Natural killer cell (primary cell): ENCODE data around the gene FAM241B. TPM values are rescaled to one million over a fixed set of nuclear protein-coding genes. Genes with fewer than 3 reads are reported as not detected.
A peak's percentile ranks its signal among the peaks of the same experiment; 100 is the strongest.

Experiments
- ATAC-seq, 3 donors: fragments of 150-1000 bp in 2 of 3; fragments of 200-7000 bp in 1 of 3; cut with Tn5 transposase; 1 replicate in 1 of 3; 2 replicates in 2 of 3; pipeline ENCODE4 v1.10.0; 2021; ENCODE audit warnings: mild to moderate bottlenecking in 2 of 3, moderate library complexity in 2 of 3
- DNase-seq, 2 donors: peaks; one replicate each; pipeline versions ENCODE4 v3.0.0 to v3.0.0-alpha.2; 2013 to 2021; ENCODE audit warnings: mixed read lengths in 1 of 2
- H3K27ac ChIP-seq: one replicate; pipeline ENCODE4 v1.5.1; 2013; ENCODE audit warnings: mild to moderate bottlenecking, low read length
- H3K27me3 ChIP-seq: one replicate; pipeline ENCODE4 v1.6.1; 2013; ENCODE audit warnings: low read length; ENCODE audit not compliant: control insufficient read depth, insufficient read depth
- H3K36me3 ChIP-seq: one replicate; pipeline ENCODE4 v1.6.1; 2013; ENCODE audit warnings: low read length; ENCODE audit not compliant: control insufficient read depth, insufficient read depth
- H3K4me1 ChIP-seq: one replicate; pipeline ENCODE4 v1.6.1; 2013; ENCODE audit warnings: low read length; ENCODE audit not compliant: control insufficient read depth, insufficient read depth
- H3K4me3 ChIP-seq: one replicate; pipeline ENCODE4 v1.5.1; 2013; ENCODE audit warnings: low read length
- H3K9me3 ChIP-seq: one replicate; pipeline ENCODE4 v1.6.1; 2013; ENCODE audit warnings: low read length; ENCODE audit not compliant: control insufficient read depth, insufficient read depth
- H3K27ac Mint-ChIP-seq, 2 donors: one replicate each; pipeline ENCODE4 v1.8.0; 2022; ENCODE audit warnings: mild to moderate bottlenecking in 2 of 2, mixed read lengths in 2 of 2, moderate library complexity in 1 of 2
- H3K27me3 Mint-ChIP-seq, 2 donors: one replicate each; pipeline ENCODE4 v1.8.0; 2022; ENCODE audit warnings: low read depth in 2 of 2, mixed read lengths in 2 of 2
- H3K36me3 Mint-ChIP-seq: one replicate; pipeline ENCODE4 v1.8.0; 2022; ENCODE audit warnings: mixed read lengths
- H3K4me1 Mint-ChIP-seq, 2 donors: one replicate each; pipeline ENCODE4 v1.8.0; 2022; ENCODE audit warnings: mixed read lengths in 2 of 2
- H3K4me3 Mint-ChIP-seq: one replicate; pipeline ENCODE4 v1.8.0; 2022; ENCODE audit warnings: mild to moderate bottlenecking, moderate library complexity, mixed read lengths
- H3K9me3 Mint-ChIP-seq, 2 donors: one replicate each; pipeline ENCODE4 v1.8.0; 2022; ENCODE audit warnings: mixed read lengths in 2 of 2
- WGBS: methylation state at CpG from one replicate; pipeline ENCODE4 v1.1.7; 2013; ENCODE audit warnings: missing lambda C conversion rate; ENCODE audit not compliant: insufficient coverage; 5-methylcytosine and 5-hydroxymethylcytosine counted together
- intact Hi-C: fragments of 100-400 bp; cut with micrococcal nuclease; formaldehyde crosslinking; loops from one replicate; pipeline ENCODE4 v1.14.2; 2022
- total RNA-seq, 4 donors: library from RNA; stranded (reverse); fragments of 120-200 nt in 1 of 4; gene quantifications; one replicate each; pipeline versions ENCODE4 v1.2.3 to v1.2.4, GENCODE V29; 2013 to 2022
- TF ChIP-seq, protein P1 (sequence below): fragments of 200-600 bp; IDR thresholded peaks from one replicate; pipeline ENCODE4 v1.8.0; 2022; ENCODE audit warnings: antibody characterized with exemption

FAM241B gene
- total RNA-seq, 3 donors from 2014 or later (not counting 1 experiment from before 2014, with no cell fraction given): 1.1 to 1.3 TPM; not detected in 1

DNA sequence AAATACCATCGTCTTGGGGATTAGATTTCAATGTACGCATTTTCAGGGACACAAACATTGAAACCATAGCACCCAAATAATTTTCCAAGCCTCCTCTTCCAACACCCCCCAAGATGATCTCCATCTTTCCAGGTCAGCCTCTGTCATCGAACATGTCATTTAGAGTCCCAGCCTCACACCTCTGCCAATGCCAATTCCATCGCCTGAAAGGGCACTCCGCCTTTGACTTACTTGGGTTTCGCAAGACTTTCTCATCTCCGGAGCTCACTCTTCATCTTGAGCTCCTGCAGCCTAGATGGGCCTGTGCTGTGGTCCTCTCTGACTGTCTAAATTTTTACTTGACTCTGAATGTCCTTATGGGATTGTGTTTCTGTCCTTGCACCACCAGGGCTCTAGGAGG, 10.4 kb upstream of the FAM241B start:
- no peak for ATAC-seq
- intact Hi-C loops: no loop called here
- Histone ChIP-seq H3K27me3 (no peaks in the 10 kb centered on the region), H3K36me3 (no peaks in the 10 kb centered on the region), H3K9me3 (no peaks in the 10 kb centered on the region), H3K27ac (no peak overlapping the region), H3K4me3 (no peak overlapping the region), H3K4me1 (no peaks in the 10 kb centered on the region)
- Mint-ChIP-seq H3K4me1 (peaks cover 4 to 11% of the 10 kb centered on the region in 2 donors), H3K36me3 (peaks cover 9% of the 10 kb centered on the region), H3K27me3 (peaks cover 9 to 29% of the 10 kb centered on the region in 2 donors), H3K27ac (no peak overlapping the region), H3K4me3 (no peak overlapping the region), H3K9me3 (no peaks in the 10 kb centered on the region)
- WGBS: 96% methylated on average over 7 of the region's 7 CpGs
- no peak for DNase-seq
- TF ChIP-seq, protein P1, sequence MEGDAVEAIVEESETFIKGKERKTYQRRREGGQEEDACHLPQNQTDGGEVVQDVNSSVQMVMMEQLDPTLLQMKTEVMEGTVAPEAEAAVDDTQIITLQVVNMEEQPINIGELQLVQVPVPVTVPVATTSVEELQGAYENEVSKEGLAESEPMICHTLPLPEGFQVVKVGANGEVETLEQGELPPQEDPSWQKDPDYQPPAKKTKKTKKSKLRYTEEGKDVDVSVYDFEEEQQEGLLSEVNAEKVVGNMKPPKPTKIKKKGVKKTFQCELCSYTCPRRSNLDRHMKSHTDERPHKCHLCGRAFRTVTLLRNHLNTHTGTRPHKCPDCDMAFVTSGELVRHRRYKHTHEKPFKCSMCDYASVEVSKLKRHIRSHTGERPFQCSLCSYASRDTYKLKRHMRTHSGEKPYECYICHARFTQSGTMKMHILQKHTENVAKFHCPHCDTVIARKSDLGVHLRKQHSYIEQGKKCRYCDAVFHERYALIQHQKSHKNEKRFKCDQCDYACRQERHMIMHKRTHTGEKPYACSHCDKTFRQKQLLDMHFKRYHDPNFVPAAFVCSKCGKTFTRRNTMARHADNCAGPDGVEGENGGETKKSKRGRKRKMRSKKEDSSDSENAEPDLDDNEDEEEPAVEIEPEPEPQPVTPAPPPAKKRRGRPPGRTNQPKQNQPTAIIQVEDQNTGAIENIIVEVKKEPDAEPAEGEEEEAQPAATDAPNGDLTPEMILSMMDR: no peak

DNA sequence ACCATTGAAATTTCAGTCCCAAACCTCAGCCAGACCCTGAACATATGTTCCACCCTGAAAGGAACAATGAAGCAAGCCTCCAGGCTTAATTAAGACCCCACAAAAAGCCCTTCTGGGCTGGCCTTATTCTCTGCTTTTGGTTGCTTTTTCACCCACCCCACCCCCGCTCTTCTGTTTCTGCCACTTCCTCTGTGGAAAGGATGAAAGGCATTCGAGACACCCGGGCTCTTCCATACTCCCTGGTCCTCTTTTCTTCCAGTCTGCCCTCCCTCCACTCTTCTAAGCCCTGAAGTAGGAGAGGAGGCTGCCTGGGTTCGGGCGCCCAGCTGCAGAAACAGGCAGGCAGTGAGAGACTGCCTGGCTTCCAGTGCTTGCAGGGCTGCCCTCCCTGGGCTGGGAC, 9.4 kb upstream of the FAM241B start:
- H3K9me3 Mint-ChIP-seq: no peaks in the 10 kb centered on the region
- ATAC-seq: no peak

DNA sequence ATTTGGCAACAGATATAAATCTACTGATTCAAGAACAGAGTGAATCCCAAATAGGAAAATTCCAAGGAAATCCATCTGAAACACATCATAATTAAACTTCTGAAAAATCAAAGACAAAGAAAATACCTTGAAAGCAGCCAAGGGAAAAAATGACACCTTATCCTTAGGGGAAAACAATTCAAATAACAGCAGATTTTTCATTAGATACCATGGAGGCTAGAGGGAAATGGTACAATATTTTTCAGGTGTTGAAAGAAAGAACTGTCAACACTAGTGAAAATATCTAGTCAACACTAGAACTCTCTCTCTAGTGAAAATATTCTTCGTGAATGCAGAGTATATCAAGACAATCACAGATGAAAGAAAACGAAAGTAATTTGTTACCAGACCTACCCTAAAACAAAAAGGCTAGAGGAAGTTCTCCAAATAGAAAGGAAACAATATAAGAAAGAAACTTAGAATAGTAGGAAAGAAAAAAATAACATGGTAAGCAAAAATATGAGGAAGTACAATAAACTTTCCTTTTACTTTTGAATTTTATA, 5.7 kb upstream of the FAM241B start:
- TF ChIP-seq, protein P1: no peak
- Mint-ChIP-seq H3K27me3 (peaks cover 13% of the 10 kb centered on the region in 2 donors), H3K27ac (no peak overlapping the region), H3K4me1 (peaks cover 5 to 11% of the 10 kb centered on the region in 2 donors), H3K9me3 (no peaks in the 10 kb centered on the region), H3K4me3 (no peak overlapping the region), H3K36me3 (peaks cover 9% of the 10 kb centered on the region)
- Histone ChIP-seq H3K4me1 (no peaks in the 10 kb centered on the region), H3K36me3 (no peaks in the 10 kb centered on the region), H3K4me3 (no peak overlapping the region), H3K27me3 (peaks cover under 1% of the 10 kb centered on the region), H3K27ac (no peak overlapping the region), H3K9me3 (no peaks in the 10 kb centered on the region)
- DNase-seq (peak in 1 of 2 donors; percentile 36), ATAC-seq (no peak)
- WGBS: no CpG with 5 or more reads among the region's 2 CpGs
- intact Hi-C loops: no loop called here

More for the DNA sequence above, 9.4 kb upstream of the FAM241B start:
- no peak overlapping the region for H3K27ac ChIP-seq
- no peaks in the 10 kb centered on the region for H3K36me3 ChIP-seq
- 51% methylated on average over 5 of the region's 5 CpGs for WGBS
- no peaks in the 10 kb centered on the region for H3K27me3 ChIP-seq
- TF ChIP-seq, protein P1: no peak
- Mint-ChIP-seq H3K27ac (no peak overlapping the region), H3K36me3 (peaks cover 9% of the 10 kb centered on the region), H3K27me3 (peaks cover 12 to 29% of the 10 kb centered on the region in 2 donors), H3K4me1 (peaks cover 5 to 11% of the 10 kb centered on the region in 2 donors), H3K4me3 (no peak overlapping the region)
- no peak overlapping the region for H3K4me3 ChIP-seq
- H3K9me3 ChIP-seq: no peaks in the 10 kb centered on the region
- no peak for DNase-seq
- no peaks in the 10 kb centered on the region for H3K4me1 ChIP-seq
- intact Hi-C loops: no loop called here

DNA sequence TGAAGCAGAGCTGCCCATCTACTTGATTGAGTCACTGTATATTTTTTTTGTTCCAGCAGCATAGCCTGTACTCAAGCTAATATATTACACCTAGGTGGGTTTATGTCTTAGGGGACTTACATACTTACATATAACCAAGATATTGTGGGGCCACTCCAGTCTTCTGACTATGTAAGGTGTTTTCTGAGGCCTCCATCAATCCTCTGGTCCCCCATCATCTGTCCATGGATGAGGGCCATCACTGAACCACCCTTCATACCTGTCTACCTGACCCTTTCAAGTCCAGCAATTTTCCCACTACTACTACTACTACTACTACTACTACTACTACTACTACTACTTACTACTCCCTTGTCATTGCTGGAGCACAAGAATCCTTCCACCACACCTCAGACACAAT, 3.2 kb upstream of the FAM241B start:
- Histone ChIP-seq H3K27ac (no peak overlapping the region), H3K4me1 (peaks cover 13% of the 10 kb centered on the region), H3K4me3 (no peak overlapping the region), H3K9me3 (no peaks in the 10 kb centered on the region), H3K27me3 (peaks cover 8% of the 10 kb centered on the region), H3K36me3 (no peaks in the 10 kb centered on the region)
- H3K36me3 Mint-ChIP-seq: peaks cover 9% of the 10 kb centered on the region
- H3K4me1 Mint-ChIP-seq: peaks cover 5 to 11% of the 10 kb centered on the region in 2 donors
- no peak overlapping the region for H3K4me3 Mint-ChIP-seq
- peaks cover 13 to 14% of the 10 kb centered on the region in 2 donors for H3K27me3 Mint-ChIP-seq
- no peak overlapping the region for H3K27ac Mint-ChIP-seq
- TF ChIP-seq, protein P1: no peak
- ATAC-seq (no peak), DNase-seq (no peak)
- intact Hi-C loops: no loop called here
- no peaks in the 10 kb centered on the region for H3K9me3 Mint-ChIP-seq
